Measurements from ENCODE around the gene PBX1.
"Not testable (repeated sequence)": the region's sequence is repeated elsewhere in the genome, so short reads cannot be mapped to it uniquely, and the experiment has no call there.

The PBX1 gene

DNA sequence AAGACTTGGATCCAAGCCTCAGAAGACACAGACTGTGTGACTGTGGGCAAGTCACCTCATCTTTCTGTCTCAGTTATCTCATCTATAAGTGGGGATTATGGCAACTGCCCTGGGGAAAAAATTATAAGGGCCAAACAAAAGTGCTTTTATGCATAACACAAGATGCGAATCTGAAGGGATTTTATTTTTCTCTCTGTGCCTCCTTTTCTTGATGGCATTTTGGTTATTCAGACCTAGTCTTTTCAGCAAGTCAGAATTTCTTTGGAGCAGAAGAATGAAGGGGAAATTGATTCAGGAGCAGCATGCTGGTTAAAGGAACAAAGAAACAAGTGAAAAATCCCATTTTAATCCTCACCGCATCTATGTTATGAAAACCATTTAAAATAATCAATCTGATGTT lies 86.9 kb downstream of the PBX1 start:
- no peak for DNase-seq

DNA sequence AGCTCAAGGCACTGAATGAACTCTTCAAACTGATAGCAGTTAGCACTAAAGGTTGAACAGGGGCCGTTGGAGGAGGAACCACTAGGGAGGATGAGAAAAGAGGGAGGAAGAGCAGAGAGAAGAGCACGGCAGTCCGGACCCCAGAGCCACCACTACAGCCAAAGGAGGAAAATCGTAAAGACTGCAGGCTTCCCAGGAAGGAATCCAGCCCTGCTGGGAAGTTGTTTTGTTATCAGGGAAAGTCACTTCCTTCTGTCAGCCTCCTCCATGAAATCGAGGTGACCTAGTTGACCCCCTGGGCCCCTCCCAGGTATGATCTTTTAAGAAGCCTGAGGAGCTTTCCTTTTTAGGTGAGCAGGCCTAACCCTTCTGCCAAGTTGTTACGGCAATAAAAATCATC lies 88.2 kb downstream of the PBX1 start:
- no peak for DNase-seq

DNA sequence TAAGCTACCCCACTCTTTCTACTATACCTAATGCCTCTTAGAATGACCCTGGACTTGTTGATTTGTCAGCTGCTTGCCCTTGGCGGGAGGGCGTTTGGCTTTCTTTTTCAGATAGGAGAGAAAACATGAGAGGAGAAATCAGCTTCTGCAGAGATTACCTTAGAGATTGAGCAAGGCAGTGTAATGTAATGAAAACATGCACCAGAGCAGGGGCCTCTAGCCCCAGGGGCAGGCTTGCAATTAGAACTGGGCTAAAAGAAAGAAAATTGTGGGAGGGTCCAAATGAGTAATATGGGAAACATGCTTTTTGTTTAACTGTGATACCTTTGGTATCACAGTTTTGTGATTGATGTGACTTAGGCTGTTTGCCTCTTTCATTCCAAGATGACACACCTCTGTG lies 89.7 kb downstream of the PBX1 start:
- no peak for DNase-seq

DNA sequence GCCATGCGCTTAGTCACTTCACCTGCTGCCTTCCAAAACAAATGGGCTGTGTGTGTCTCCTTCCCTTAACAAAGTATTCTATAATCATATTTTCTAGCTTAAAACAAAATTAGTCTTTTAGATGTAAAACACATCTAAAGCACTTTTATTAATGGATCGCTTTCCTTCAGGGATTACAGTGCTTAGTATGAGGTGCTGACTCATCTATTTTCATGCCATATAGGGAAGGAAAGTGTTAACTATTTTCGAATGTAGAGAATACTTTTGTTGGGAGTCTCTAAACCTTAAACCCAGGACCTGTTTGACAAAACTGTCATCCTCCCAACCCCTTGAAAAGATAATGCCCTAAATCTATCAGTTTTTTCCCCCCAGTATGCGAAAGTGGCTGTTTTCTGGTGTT lies 90.2 kb downstream of the PBX1 start:
- no peak for DNase-seq

DNA sequence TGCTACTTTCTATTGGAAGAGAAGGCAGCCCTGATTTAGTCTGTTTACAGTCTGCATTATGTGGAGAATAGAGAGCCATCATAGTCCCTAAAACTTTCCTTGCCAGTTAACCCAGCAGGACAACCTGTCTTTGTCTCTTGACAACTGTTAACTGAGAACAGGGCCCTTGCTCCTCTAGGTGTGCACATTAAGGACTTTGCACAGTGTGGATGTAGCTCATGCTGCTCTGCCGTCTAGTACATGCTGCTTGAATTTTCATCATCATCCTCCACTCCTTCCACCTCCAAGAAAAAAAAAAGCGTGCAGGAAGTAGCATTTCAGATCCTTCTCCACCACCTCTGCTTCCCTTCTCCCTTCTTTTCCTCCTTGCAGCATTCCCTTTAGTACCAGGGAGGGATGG lies 91.5 kb downstream of the PBX1 start:
- DNase-seq: no peak

DNA sequence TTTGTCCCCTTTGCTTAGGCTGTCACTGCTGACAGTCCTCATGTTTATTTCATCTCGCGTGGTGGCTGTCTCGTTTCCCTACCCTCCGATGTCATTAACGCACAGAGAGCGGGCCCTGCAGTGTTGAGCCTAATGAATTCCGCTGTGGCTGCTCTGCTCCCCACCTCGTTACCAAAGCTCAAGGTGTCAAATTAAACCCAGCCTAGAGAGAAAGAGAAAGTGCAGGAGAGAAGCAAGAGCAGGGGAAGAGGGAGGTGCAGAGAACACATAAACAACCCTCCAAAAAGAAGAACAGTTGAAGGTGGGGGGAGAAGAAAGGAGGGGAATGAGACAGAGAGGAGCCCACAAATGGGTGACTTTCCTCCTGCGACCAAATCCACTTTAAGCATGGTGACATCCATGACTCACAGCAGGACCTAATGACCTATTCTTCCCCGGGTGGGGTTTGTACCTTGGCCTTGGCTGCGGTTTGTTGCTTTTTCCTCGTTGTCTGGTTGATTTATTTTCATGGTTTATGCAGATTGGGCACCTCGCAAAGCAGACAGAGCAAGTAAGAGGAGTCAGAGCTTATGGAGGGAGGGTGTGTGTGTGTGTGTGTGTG lies 92.5 kb downstream of the PBX1 start:
- no peak for DNase-seq

DNA sequence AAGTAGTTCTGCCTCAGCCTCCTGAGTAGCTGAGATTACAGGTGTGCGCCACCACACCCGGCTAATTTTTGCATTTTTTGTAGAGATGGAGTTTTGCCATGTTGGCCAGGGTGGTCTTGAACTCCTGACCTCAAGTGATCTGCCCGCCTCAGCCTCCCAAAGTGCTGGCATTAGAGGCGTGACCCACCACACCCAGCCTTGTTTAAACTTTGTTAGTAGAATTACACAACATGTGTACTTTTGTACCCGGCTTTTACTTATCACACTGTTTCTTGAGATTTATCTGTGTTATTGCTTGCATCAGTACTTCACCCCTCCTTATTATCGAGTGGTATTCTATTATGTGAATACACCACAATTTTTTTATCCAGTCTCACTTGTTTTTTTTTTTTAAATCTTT lies 94.0 kb downstream of the PBX1 start:
- not testable (repeated sequence) for DNase-seq

DNA sequence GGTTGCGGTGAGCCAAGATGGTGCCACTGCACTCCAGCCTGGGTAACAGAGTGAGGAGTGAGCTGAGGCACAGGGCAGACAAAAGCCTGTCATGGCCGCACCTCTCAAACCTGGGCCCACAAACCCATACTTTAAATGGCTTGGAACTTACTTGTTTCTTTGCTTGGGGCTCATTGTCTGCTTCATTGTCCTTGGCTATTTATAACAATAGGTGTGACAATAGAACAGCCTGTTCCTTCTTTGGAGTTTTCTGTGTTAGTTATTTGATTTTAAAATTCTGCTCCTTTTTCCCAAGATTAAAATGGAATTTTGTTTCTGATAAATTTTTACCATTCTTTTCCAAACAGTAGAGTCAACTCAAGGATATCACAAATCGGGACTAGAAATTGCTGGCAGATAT lies 94.7 kb downstream of the PBX1 start:
- no peak for DNase-seq

DNA sequence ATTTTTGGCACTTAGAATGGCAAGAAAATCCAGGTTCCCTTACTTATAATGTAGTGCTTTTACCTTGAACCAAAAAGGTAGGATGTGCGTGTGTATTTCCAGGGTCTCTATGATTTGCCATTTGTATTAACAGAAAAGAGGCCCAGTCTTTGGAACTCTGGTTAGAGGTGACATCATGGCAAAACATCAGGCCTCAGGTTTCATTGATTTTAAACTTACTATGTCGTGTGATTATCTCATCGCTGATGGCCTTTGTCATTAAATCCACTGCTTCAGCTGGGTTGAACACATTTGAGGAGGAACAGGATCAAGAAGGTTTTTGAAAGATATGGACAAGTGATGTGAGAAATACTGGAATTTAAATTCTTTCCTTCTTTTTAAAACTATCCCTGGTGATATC lies 95.2 kb downstream of the PBX1 start:
- DNase-seq: no peak

DNA sequence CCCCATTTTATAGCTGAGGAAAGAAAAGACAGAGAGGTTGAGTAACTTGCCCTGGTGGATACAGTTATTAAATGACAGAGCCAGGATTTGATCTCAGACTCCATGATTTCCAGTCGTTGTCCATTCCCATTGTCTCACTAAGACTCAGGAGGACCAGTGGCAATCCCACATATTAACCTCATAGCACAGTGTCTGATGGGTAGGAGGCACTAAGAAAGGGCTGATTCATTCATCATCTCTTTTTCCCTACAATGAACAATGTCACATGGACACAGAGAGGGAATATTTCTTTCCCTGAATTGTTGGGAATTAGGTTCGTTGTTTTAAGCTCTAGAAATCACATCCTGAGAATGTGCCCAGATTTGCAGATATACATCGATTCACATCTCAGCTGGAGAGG lies 99.9 kb downstream of the PBX1 start:
- no peak for DNase-seq

DNA sequence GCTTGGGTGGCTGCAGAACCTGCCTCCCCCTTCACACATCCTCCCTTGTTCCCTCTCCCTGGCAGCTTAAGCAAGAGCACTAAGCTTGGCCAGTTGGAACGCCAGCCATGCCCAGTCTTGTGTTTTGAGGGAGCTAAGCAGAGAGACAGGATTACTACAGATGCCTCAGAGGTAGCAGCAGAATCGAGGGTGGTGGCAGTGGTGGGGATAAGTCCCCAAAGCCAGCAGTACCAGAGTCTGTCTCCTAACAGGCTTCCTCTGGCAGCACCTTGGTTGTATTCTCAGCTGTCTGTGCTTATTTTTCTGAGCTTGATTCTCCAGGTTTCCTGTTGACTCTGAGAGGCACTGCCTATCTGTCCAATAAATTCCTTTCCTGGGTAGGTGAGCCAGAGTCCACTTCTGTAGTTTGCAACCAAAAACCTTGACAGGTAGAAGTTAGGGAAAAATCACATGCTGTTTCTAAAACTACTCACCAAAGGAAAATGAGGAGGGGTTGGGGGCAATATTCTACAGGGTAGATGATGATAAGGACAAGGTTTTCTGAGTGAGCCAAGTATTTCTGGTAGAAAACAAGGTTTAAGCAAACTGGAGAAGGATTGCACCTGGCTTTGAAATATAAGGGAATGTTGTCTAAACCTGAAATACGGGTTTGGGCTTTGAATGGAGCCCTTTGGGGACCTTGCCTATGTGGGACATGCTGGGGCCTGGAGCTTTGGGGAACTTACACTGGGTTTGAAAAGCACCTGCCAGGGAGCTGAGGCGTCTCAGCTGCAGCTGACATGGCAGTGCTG lies 100.8 kb downstream of the PBX1 start:
- DNase-seq: no peak

DNA sequence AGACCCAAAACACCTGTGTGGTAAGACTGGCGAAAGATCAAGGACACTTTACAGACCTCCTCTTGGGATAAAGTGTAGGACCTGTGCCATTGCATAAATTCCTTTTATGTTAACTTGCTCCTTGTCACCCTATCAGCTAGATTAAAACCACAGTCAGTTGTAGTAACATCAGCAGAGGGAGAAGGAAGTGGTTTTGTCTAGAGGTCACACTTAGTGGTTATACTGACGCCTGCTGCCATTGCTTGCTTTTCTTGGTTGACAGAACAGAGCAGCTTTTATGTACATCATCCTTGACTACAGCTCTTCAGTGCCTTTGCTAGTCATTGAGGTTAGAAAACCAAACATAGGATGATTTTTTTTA lies 101.4 kb downstream of the PBX1 start:
- peak; percentile 29 for DNase-seq

DNA sequence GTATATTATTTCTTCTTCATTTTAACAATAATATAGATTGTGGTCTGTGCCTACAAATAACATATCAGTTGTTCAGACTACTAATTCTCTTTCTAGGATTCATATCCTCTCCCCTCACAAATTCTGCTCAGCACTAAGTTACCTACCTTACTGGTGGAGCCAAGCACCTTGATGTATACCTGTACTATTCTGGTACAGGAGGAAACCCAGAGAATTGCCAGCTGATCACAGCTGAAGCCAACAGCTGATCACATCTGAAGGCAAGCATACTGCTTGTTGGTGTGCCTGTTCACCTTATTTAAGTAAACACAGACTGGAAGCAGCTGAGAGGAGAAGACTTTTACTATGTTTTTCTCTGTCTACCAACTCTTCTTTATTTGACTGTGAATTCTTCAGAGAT lies 101.8 kb downstream of the PBX1 start:
- no peak for DNase-seq

DNA sequence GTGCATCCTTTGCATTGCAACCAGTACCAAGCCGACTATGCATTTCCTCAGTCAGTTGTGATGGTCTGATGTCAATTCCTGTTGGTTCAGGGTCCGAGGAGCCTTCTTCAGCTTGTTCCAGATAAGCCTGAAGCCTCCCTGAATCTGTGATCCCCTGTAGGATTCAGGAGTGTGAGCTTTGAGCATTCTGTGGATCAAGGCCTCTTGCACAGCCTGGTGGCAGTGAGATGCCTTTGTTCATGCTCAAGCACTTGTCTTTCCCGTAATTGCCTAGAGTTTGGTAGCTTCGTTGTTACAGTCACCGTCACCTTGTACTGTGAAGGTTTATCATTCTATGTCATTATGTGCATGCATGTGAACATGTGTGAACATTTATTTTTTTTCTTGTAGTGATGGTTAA lies 103.5 kb downstream of the PBX1 start:
- no peak for DNase-seq

DNA sequence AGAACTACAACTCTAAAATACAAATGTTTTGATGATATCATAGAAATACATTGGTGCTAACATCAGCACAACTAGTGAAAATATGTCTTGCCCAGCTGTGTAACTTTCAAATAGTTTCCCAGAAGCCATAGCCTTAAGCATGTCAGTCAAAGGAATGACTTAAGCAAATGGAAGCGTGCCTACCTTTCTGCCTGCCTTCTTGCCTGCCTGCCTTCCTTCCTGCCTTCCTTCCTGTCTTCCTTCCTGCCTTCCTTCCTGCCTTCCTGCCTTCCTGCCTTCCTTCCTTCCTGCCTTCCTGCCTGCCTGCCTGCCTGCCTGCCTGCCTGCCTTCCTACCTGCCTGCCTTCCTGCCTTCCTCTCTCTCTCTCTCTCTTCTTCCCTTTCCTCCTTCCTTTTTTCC lies 104.0 kb downstream of the PBX1 start:
- no peak for DNase-seq

DNA sequence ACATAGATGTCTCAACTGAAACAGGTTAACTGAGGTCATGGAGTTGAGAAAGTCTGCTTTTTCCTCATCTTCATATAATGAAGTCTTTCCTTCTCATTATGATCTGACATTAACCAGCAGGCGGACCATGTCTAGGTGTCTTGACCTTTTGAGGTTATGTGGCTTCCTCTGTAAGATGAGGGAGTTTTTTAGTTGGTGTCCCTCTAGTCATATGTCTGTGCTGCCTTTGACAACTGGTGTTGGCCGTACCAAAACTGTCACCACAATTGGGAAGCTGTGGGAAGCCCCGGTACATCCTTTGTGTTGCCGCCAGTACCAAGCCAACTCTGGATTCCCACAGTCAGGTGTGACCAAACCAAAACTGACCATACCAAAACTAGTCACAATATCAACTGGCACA lies 105.1 kb downstream of the PBX1 start:
- DNase-seq: no peak

DNA sequence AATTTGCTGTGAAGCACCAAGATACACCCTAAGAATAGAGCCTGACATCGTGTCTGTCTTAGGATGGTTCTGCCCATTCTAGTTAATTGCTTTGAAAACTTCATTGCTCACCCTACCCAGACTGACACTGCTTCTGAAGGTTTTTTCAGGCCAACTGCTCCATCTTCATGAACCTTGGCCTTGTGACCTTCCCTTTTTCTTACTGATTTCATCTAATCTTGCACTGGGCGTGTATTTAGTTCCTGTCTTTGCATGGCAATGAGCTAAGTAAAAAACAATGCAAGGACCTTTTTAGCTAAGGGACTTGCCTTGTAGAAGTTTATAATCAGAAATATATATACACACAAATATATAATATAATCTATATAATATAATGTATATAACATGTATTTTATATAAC lies 108.0 kb downstream of the PBX1 start:
- no peak for DNase-seq

DNA sequence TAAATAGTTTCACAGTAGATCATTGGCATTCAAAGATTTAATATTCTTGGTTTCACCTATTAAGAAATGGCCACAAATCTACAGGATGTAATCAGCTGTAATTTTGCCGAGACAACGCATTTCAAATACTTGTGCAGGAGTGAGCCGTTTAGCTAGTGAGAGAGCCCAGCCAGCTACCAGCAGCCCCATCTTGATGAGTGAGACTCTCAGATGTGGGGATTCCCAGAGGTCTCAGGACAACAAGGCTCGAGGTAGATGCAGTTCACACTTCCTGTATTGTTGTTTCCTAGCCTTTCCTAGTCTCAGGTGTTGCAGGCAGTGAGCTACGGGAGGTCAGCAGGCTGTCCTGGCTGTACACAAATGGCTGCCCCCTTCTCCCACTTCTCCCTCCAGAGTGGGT lies 108.6 kb downstream of the PBX1 start:
- DNase-seq: no peak

DNA sequence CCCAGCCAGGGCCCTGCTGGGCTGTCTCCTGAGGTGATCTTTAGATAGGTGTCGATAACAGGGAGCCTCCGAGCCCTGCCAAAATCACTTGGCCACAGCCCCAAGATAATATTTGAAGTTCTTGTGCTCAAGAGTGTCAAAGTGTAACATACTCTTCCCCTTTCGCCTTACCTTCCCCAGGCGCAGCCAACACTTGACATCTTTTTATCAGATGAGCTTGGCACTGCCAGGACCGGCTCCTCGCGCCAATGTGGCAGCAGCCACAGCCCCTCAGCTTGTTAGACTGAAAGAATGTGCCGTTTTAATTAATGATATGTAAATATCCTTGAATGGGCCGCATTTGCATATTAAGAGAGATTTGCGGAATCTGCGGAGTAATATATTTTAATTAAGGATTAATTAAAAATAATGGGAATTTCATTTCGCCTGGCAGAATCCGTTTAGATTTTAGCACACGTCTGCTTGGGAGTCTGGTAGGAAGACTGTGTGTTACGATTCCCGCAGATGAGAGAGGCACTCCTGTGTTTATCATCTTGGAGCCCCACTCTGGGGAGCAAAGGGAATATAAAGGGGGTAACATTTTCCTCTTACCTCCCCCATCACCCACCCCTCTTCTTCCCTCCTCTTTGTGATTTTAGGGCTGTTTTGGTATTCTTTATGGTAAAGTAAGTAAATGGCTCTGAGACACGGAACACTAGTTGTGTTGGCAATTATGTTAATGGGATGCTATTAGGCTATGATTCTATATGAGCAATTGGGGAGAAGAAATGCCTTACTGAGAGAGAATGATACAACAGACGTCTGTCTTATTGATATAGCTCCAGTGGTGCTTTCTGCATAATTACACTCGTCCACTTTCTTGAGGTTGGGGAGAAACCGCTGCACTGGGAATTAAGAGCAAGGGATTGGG lies 109.8 kb downstream of the PBX1 start:
- no peak for DNase-seq

DNA sequence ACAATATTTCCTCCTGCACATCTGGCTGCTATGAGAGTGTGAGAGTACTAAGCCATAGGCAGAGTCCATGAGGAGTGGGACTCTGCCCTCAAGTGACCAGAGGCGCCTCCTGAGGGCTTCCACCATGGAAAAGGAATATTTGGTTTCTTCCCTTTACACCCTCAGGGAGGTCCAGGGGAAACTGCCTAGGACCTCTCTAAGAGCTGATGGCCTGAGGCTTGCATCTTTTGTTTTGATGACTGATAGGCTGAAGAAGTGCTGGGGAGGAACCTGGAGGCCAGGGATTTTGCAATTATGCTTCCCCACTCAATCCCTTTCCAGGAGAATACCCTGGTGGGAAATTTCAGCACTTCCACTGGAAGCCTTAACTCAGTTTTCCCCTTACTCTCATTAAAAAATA lies 111.0 kb downstream of the PBX1 start:
- DNase-seq: no peak

DNA sequence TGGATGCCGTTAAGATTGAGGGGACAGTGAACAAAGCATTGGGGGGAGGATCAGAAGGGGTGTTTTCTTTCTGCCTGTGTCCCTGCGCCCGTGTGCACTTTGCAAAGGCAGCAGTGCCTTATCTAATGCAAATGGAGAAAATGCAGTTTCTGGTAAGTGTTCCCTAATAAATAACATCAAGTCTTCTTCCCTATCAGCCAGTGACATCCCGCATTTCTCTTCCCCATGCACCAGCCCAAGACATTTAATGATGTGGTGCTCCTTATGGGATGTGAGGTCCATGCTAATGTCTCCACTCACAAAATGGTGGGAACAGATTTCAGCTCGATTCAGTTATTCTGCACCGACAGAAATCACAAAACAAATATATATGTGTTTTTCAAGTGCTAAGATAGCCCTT lies 111.8 kb downstream of the PBX1 start:
- DNase-seq: no peak

DNA sequence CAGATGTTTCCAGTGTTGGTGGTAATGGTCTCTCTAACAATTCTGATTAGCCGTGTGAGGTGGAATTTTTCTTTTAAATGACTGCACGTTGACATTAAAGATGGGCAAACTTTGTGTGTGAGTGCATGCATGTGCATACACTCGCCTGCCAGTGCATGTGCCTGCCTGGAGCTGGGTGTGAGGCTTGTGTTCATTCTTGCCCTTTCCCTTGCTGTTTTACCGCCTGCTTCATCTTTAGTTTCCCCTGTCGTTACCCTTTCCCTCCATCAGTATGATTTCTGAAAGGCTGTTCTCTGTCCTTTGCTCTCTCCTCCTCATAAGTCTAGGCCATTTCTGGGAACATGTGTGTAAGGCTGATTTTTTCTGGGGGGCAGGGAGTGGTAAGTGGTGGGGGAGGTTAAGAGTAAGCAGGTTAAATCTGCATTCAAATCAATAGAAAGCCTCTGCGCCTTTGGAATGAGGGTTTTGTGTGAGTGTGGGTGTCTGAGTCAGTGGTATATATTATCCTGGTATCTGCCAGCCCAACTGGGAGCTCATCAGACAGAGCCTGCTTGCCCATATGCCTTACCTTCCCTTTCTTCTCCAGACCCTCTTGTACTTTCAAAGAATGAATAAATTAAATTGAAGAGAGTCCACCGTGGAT lies 112.5 kb downstream of the PBX1 start:
- DNase-seq: no peak

DNA sequence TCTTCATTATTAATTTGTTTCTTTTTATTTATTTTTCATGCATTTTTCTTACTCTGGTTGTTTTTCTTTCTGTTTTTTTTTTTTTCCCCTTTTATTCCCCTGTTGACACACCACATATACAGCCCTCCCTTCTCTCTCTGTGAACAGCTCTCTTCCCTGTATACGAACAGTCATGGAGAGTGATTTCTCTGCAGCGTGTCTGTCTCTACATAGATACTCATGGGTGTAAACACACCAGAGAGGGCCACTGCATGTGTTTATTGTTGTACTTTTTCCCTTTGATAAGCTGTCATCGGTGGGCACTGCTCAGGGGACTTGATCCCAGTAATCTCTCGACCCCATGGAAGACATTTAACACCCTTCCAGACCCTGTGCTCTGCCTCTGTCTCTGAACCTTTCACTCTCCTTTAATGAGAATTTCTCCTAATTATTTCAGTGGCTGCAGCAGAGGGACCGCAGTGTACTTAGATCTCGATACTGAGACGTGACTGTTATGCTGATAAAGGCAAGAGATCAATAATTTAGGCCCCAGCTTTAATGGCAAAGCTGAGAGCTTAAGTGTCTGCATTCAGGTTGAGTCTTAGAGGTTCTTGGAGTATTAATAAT lies 113.1 kb downstream of the PBX1 start:
- DNase-seq: no peak
